H1 (cell line): Measurements from ENCODE around the gene IFT172. TPM values are rescaled to one million over a fixed set of nuclear protein-coding genes. Genes with fewer than 3 reads are reported as not detected.

ENCODE experiments used
- CTCF ChIA-PET: fragments of 300-600 bp; sonication (Branson Sonifier 250); formaldehyde crosslinking; loops from one replicate; lab custom pipeline; 2021; ENCODE audit not compliant: partially characterized antibody; lab: Charles Lee
- POLR2A ChIA-PET: fragments of 300-600 bp; sonication (Branson Sonifier 250); formaldehyde crosslinking; loops from one replicate; lab custom pipeline; 2021; ENCODE audit warnings: inconsistent platforms; ENCODE audit not compliant: partially characterized antibody; lab: Charles Lee
- DNase-seq, 2 experiments: peaks; one replicate each; pipeline versions ENCODE4 v3.0.0 to v3.0.0-alpha.2; 2010 to 2022; ENCODE audit warnings: low spot score in 2 of 2, low read depth in 1 of 2, mixed read lengths in 1 of 2
- FAIRE-seq: peaks from 2 replicates; lab custom pipeline; 2011; peaks lifted over from hg19 to GRCh38; lab: Jason Lieb, UNC
- H2AFZ ChIP-seq: 2 replicates; pipeline ENCODE4 v1.8.1; 2012; ENCODE audit warnings: low read length, inconsistent platforms
- H2AK5ac ChIP-seq: 2 replicates; pipeline ENCODE4 v1.6.1; 2013; ENCODE audit warnings: low read depth, low read length
- H2BK120ac ChIP-seq: replicated peaks from 2 replicates; pipeline ENCODE3; 2013; ENCODE audit warnings: low read depth, low read length, inconsistent platforms
- H2BK12ac ChIP-seq: 2 replicates; pipeline ENCODE4 v1.6.1; 2013; ENCODE audit warnings: low read depth, low read length
- H2BK15ac ChIP-seq: 2 replicates; pipeline ENCODE4 v1.6.1; 2013; ENCODE audit warnings: low read length
- H2BK20ac ChIP-seq: 2 replicates; pipeline ENCODE4 v1.6.1; 2013; ENCODE audit warnings: low read length
- H2BK5ac ChIP-seq: 2 replicates; pipeline ENCODE4 v1.6.1; 2013; ENCODE audit warnings: low read depth, low read length
- H3K14ac ChIP-seq: 2 replicates; pipeline ENCODE4 v1.6.1; 2013; ENCODE audit warnings: inconsistent platforms; ENCODE audit not compliant: insufficient read length
- H3K18ac ChIP-seq: 2 replicates; pipeline ENCODE4 v1.6.1; 2013; ENCODE audit warnings: low read length; ENCODE audit errors: extremely low read depth
- H3K23ac ChIP-seq: 2 replicates; pipeline ENCODE4 v1.6.1; 2013; ENCODE audit warnings: inconsistent platforms; ENCODE audit not compliant: insufficient read length
- H3K23me2 ChIP-seq: 2 replicates; pipeline ENCODE4 v1.6.1; 2013; ENCODE audit warnings: low read depth, low read length
- H3K27ac ChIP-seq: 2 replicates; pipeline ENCODE4 v1.6.1; 2011; ENCODE audit warnings: low read depth, low read length, inconsistent platforms
- H3K27me3 ChIP-seq, 4 experiments: replicated peaks in 1 of 4; 1 replicate in 1 of 4; 2 replicates in 3 of 4; pipeline versions ENCODE4 v1.6.1 to v1.8.1; 2011 to 2013; ENCODE audit warnings: low read length in 3 of 4, mild to moderate bottlenecking in 3 of 4, inconsistent platforms in 2 of 4, mixed read lengths in 2 of 4, moderate library complexity in 1 of 4; ENCODE audit not compliant: control insufficient read depth in 3 of 4, insufficient read depth in 3 of 4; ENCODE audit errors: extremely low read depth in 1 of 4
- H3K36me3 ChIP-seq, 4 experiments: 2 replicates each; pipeline versions ENCODE4 v1.6.1 to v1.8.1; 2011 to 2013; ENCODE audit warnings: mild to moderate bottlenecking in 4 of 4, low read length in 3 of 4, moderate library complexity in 2 of 4, control low read depth in 1 of 4, inconsistent platforms in 1 of 4; ENCODE audit not compliant: insufficient read depth in 4 of 4, control insufficient read depth in 2 of 4
- H3K4ac ChIP-seq: replicated peaks from 2 replicates; pipeline ENCODE3; 2013; ENCODE audit warnings: low read length, low read depth, mixed read lengths, inconsistent platforms; ENCODE audit not compliant: insufficient read length
- H3K4me1 ChIP-seq, 4 experiments: replicated peaks in 1 of 4; 1 replicate in 1 of 4; 2 replicates in 3 of 4; pipeline versions ENCODE4 v1.6.1 to v1.8.1; 2011 to 2013; ENCODE audit warnings: low read length in 3 of 4, inconsistent platforms in 2 of 4, mixed read lengths in 1 of 4; ENCODE audit not compliant: insufficient read depth in 4 of 4, control insufficient read depth in 3 of 4
- H3K4me2 ChIP-seq, 2 experiments: 2 replicates each; pipeline versions ENCODE4 v1.6.1 to v1.8.1; 2011 to 2013; ENCODE audit warnings: low read depth in 2 of 2, low read length in 2 of 2, control low read depth in 1 of 2, inconsistent platforms in 1 of 2, mild to moderate bottlenecking in 1 of 2; ENCODE audit not compliant: insufficient read depth in 1 of 2
- H3K4me3 ChIP-seq, 4 experiments: fragments of 200-600, 300-600 bp in 1 of 4; sonication (generic), shearing (Covaris generic), sonication (Bioruptor Twin) in 1 of 4; 2 replicates each; pipeline versions ENCODE4 v1.5.1 to v1.8.1; 2011 to 2016; ENCODE audit warnings: low read length in 4 of 4, low read depth in 3 of 4, control low read depth in 2 of 4, inconsistent platforms in 2 of 4, mild to moderate bottlenecking in 2 of 4, mixed read lengths in 1 of 4, moderate library complexity in 1 of 4; ENCODE audit not compliant: insufficient read depth in 2 of 4; ENCODE audit errors: extremely low read depth in 1 of 4
- H3K56ac ChIP-seq: replicated peaks from 2 replicates; pipeline ENCODE3; 2013; ENCODE audit warnings: low read depth, mild to moderate bottlenecking, mixed read lengths, low read length, inconsistent platforms; ENCODE audit not compliant: insufficient read length
- H3K79me1 ChIP-seq: 2 replicates; pipeline ENCODE4 v1.6.1; 2013; ENCODE audit warnings: low read depth, low read length, control low read depth
- H3K79me2 ChIP-seq, 2 experiments: 2 replicates each; pipeline versions ENCODE4 v1.6.1 to v1.8.1; 2012 to 2013; ENCODE audit warnings: low read length in 2 of 2, mild to moderate bottlenecking in 2 of 2, inconsistent platforms in 1 of 2; ENCODE audit not compliant: insufficient read depth in 2 of 2, control insufficient read depth in 1 of 2
- H3K9ac ChIP-seq, 4 experiments: replicated peaks in 1 of 4; 1 replicate in 1 of 4; 2 replicates in 3 of 4; pipeline versions ENCODE4 v1.6.1 to v1.8.1; 2011 to 2013; ENCODE audit warnings: low read depth in 3 of 4, low read length in 3 of 4, control low read depth in 2 of 4, mild to moderate bottlenecking in 2 of 4, moderate library complexity in 2 of 4, inconsistent platforms in 1 of 4; ENCODE audit errors: extremely low read depth in 1 of 4
- H3K9me3 ChIP-seq, 2 experiments: 2 replicates each; pipeline versions ENCODE4 v1.6.1 to v1.8.1; 2012 to 2013; ENCODE audit warnings: mild to moderate bottlenecking in 2 of 2, moderate library complexity in 2 of 2, control low read depth in 1 of 2, inconsistent platforms in 1 of 2, low read depth in 1 of 2, low read length in 1 of 2, mixed read lengths in 1 of 2; ENCODE audit not compliant: insufficient read depth in 2 of 2
- H4K20me1 ChIP-seq, 2 experiments: replicated peaks in 1 of 2; 2 replicates each; pipeline versions ENCODE3 to v1.8.1; 2011 to 2013; ENCODE audit warnings: inconsistent platforms in 2 of 2, low read length in 2 of 2, mild to moderate bottlenecking in 1 of 2; ENCODE audit not compliant: insufficient read depth in 2 of 2, control insufficient read depth in 1 of 2
- H4K5ac ChIP-seq: 2 replicates; pipeline ENCODE4 v1.6.1; 2013; ENCODE audit warnings: low read length, low read depth, mixed read lengths, inconsistent platforms; ENCODE audit not compliant: insufficient read length
- H4K8ac ChIP-seq: 2 replicates; pipeline ENCODE4 v1.8.0; 2013; ENCODE audit warnings: mild to moderate bottlenecking, moderate library complexity, low read length, inconsistent platforms; ENCODE audit not compliant: insufficient read depth; ENCODE audit errors: extremely low read depth
- H4K91ac ChIP-seq: replicated peaks from 2 replicates; pipeline ENCODE3; 2013; ENCODE audit warnings: low read length, mixed read lengths, inconsistent platforms; ENCODE audit not compliant: insufficient read length
- CEBPB ChIP-seq: IDR thresholded peaks from 2 replicates; pipeline ENCODE4 v1.6.1; 2012; ENCODE audit warnings: low read depth, low read length
- EGR1 ChIP-seq: IDR thresholded peaks from 2 replicates; pipeline ENCODE4 v1.6.1; 2011; ENCODE audit warnings: low read depth, low read length, borderline replicate concordance
- WGBS, 2 experiments: shearing (Covaris generic) in 1 of 2; methylation state at CpG; one replicate each; pipeline versions ENCODE4 v1.1.6 to v1.1.7; 2013 to 2015; ENCODE audit warnings: low lambda C conversion rate in 2 of 2, mixed read lengths in 2 of 2, inconsistent platforms in 1 of 2, low coverage in 1 of 2, missing lambda C conversion rate in 1 of 2; ENCODE audit not compliant: insufficient replicate concordance in 2 of 2, insufficient coverage in 1 of 2, insufficient read length in 1 of 2; ENCODE audit errors: extremely low coverage in 1 of 2, missing lambda C conversion rate in 1 of 2; 5-methylcytosine and 5-hydroxymethylcytosine counted together
- polyA plus RNA-seq, 7 experiments: library from polyadenylated mRNA; depleted of rRNA in 3 of 7; stranded (reverse) in 5 of 7; unstranded in 2 of 7; fragments of >200 nt in 5 of 7; fragments of 200-250 nt in 2 of 7; gene quantifications; 1 replicate in 5 of 7; 2 replicates in 1 of 7; 4 replicates in 1 of 7; pipeline versions ENCODE4 v1.2.1 to v1.2.3, GENCODE V29; 2011 to 2013; ENCODE audit warnings: missing spikeins in 2 of 7, mixed read lengths in 2 of 7
- total RNA-seq: library from RNA; stranded (reverse); fragmentation: NEBNext Ultra II Directional; extraction: Animal tissue kit (Norgen Biotek cat#: 25700); gene quantifications from 2 replicates; pipeline ENCODE4 v1.2.1, GENCODE V29; 2021

The IFT172 gene
- total and polyA plus RNA-seq, 2 of the 8 experiments (the other 6 are each of a cell fraction or from before 2014, with no cell fraction given): 13.5 to 14.0 TPM

- Histone ChIP-seq H3K9me3 (no peaks in the 10 kb centered on the region), H2BK12ac (no peak overlapping the region), H3K56ac (no peak overlapping the region), H3K23me2 (peaks cover 8% of the 10 kb centered on the region), H3K79me2 (no peaks in the 10 kb centered on the region), H4K5ac (no peak overlapping the region), H3K27me3 (no peaks in the 10 kb centered on the region), H3K27ac (no peak overlapping the region), H2AK5ac (no peak overlapping the region), H3K79me1 (no peaks in the 10 kb centered on the region; the same call in 1 of the 2 replicates), H3K18ac (no peak overlapping the region), H3K36me3 (peaks cover 0 to 19% (median 4%) of the 10 kb centered on the region in 4 experiments; a peak in 6 of 8 replicates), H3K23ac (no peak overlapping the region), H2BK120ac (no peak overlapping the region), H4K8ac (no peak overlapping the region), H2BK5ac (no peak overlapping the region), H4K20me1 (no peaks in the 10 kb centered on the region), H3K4me2 (no peak overlapping the region), H3K9ac (no peak overlapping the region), H3K14ac (no peak overlapping the region), H3K4me3 (no peak overlapping the region), H4K91ac (no peak overlapping the region), H3K4ac (no peak overlapping the region), H2BK15ac (no peak overlapping the region), H2BK20ac (no peak overlapping the region), H3K4me1 (peaks cover 0 to 14% (median 8%) of the 10 kb centered on the region in 4 experiments; a peak in 5 of 7 replicates), H2AFZ (no peak overlapping the region)
- ChIA-PET POLR2A (interaction anchor here (1.2 to 1.9 kb wide), 5 partner anchors 9 to 89 kb away, joined by 3 to 10 read pairs (median 5); partner anchors contain the start of genes GTF3C2, NRBP1 and PPM1G), CTCF (no interaction called here)
- no peak for TF ChIP-seq EGR1
- TF ChIP-seq CEBPB: peak; percentile 46
- DNase-seq (no peak), FAIRE-seq (no peak)
- WGBS, 2 experiments: 88% methylated on average over 3 of the region's 3 CpGs; no CpG with 5 or more reads in 1 of the 2 experiments
Measured at GRCh38 chr2:27446057-27446456, 43.5 kb downstream of the IFT172 start.
